ENCODE results near the gene AFF1.

- TF ChIP-seq CTCF (IDR thresholded peaks at IDR 0.05): no peak
- no peak for TF ChIP-seq POLR2A (IDR thresholded peaks at IDR 0.05)
These were observed 166.9 kb downstream of the AFF1 start for GRCh38 chr4:87101543-87102199.
